Stimulated activated CD8-positive, alpha-beta memory T cell treated with anti-CD3 and anti-CD28 coated beads, Interleukin-12 subunit alpha, Interleukin-12 subunit beta, amount 100 ng/mL, for 1 hour (primary cell): Measurements from ENCODE around the gene ZNF132.

Experiments used
- DNase-seq: peaks from one replicate; pipeline ENCODE4 v3.0.0-alpha.2; 2020; ENCODE audit warnings: low read depth

ZNF132 gene

GRCh38 chr19:58386576-58387337 lies 53.2 kb downstream of the ZNF132 start, which contains the start of gene RPS5:
Gene RPS5 (plus strand): TSS chr19:58387269. CDS start chr19:58388138, 869 bp downstream.
- DNase-seq, result peak; percentile 95

- no peak for DNase-seq
Measured at GRCh38 chr19:58385891-58386575, 53.9 kb downstream of the ZNF132 start.

DNA sequence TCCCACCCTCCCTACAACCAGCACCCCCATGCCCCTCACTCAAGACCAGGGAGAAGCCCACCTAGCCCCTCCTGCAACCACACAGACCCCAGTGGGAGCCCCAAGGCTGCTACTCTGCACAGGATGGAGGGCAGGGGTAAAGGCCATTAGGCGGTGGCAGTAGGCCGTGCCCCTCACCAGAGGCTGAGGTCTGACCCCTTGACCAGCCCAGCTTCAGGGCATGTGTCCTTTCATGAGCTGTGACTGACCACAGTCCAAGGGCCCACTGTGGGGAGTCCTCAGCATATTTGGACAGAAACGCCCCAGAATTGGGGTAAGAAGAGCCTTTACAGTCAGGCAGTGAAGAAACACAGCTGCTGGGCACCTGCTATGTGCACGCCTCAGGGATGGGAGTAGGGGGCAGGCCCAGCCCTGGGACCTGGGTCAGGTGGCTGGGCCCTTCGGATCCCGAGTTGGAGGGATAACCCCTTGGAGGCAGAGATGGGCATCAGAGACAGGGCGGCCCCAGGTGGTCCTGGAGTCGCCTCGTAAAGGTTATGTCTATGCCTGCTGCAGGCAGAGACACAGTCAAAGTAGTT lies 54.6 kb downstream of the ZNF132 start:
- DNase-seq, result no peak

DNA sequence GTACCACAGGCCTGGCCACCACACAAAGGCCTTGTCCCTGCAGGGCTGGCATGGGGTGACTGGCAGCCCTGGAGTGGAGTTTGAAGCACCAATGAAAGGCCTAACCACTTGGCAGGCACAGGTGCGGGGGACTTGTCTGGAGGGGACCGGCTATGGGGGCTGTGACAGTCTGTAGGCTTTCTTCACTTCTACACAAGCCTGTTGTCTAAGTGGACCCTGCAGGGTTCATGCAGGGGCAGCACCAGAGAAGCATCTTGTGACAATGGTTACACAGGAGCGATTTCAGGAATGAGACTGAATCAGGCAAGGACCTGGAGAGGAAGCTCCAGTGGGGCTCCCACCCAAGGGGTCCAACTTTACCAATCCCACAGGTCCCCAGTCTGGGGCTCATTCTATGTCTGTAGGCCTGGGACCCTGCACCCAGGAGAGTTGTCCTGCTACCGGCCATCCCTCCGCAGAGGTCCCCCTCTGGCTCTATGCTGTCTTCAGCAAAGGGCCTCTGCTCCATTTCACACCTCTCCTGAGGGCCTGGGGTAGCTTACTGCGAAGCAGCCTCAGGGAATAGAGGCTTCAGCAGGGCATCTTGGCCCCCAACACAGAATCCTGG lies 56.9 kb downstream of the ZNF132 start:
- DNase-seq, result no peak
